Measurements from ENCODE around the gene PIP4P1. TPM values are rescaled to one million over a fixed set of nuclear protein-coding genes. Genes with fewer than 3 reads are reported as not detected.

The PIP4P1 gene
- total and polyA plus RNA-seq, 2 donors from 2014 or later = 33.3 to 35.7 TPM

- Histone ChIP-seq H3K4me3 (ENCODE audit: low read length in 3 of 3) (peak overlapping the region; percentile 70 to 98 (median 98)), H3K27me3 (ENCODE audit: control insufficient read depth, insufficient read depth, low read length) (no peaks in the 10 kb centered on the region), H3K36me3 (ENCODE audit: control insufficient read depth in 2 of 3, insufficient read depth in 3 of 3, low read length in 3 of 3) (no peaks in the 10 kb centered on the region), H3K4me1 (ENCODE audit: control insufficient read depth in 2 of 3, insufficient read depth in 2 of 3, low read depth in 1 of 3, low read length in 3 of 3) (peaks cover 0 to 9% (median 3%) of the 10 kb centered on the region in 3 donors), H3K9me3 (ENCODE audit: control insufficient read depth in 2 of 3, insufficient read depth in 1 of 3, low read length in 3 of 3) (no peaks in the 10 kb centered on the region), H3K27ac (ENCODE audit: low read depth in 2 of 2, low read length in 2 of 2) (peak overlapping the region; percentile 95 to 99), H3K9ac (ENCODE audit: low read length in 3 of 3) (peak overlapping the region; percentile 57 to 96 (median 82))
- FAIRE-seq = no peak
- DNase-seq = peak in 1 of 5 donors; percentile 27
- intact Hi-C loops (cut with DNase I) = loop anchor here (10.0 kb wide), 1 partner anchor 191 kb away; no protein-coding TSS in a partner anchor
- no peak for TF ChIP-seq CTCF (IDR thresholded peaks at IDR 0.05; ENCODE audit: borderline replicate concordance, extremely low read depth, insufficient read depth)
Observed at GRCh38 chr14:20413744-20414082, 47.5 kb downstream of the PIP4P1 start.

GRCh38 chr14:20412876-20413743 lies 48.1 kb downstream of the PIP4P1 start, which contains the start of gene TEP1:
Gene TEP1 (minus strand): TSS chr14:20413501. CDS start chr14:20408439, 5,062 bp downstream.
- FAIRE-seq (no peak), DNase-seq (peak; percentile 86 to 96 (median 92))
- Histone ChIP-seq H3K4me3 (ENCODE audit: low read length in 3 of 3) (peak within 1 kb of the TSS; percentile 70 to 98 (median 98)), H3K27me3 (ENCODE audit: control insufficient read depth, insufficient read depth, low read length) (no peaks in the 10 kb centered on the region), H3K9ac (ENCODE audit: low read length in 3 of 3) (peak within 1 kb of the TSS; percentile 57 to 96 (median 89)), H3K9me3 (ENCODE audit: control insufficient read depth in 2 of 3, insufficient read depth in 1 of 3, low read length in 3 of 3) (no peaks in the 10 kb centered on the region), H3K4me1 (ENCODE audit: control insufficient read depth in 2 of 3, insufficient read depth in 2 of 3, low read depth in 1 of 3, low read length in 3 of 3) (peaks cover 0 to 9% (median 3%) of the 10 kb centered on the region in 3 donors), H3K36me3 (ENCODE audit: control insufficient read depth in 2 of 3, insufficient read depth in 3 of 3, low read length in 3 of 3) (peaks cover 0 to 2% (median 0%) of the 10 kb centered on the region in 3 donors), H3K27ac (ENCODE audit: low read depth in 2 of 2, low read length in 2 of 2) (peak within 1 kb of the TSS; percentile 95 to 99)
- no peak for TF ChIP-seq CTCF (IDR thresholded peaks at IDR 0.05; ENCODE audit: borderline replicate concordance, extremely low read depth, insufficient read depth)
- intact Hi-C loops (cut with DNase I) = loop anchor here (10.0 kb wide), 1 partner anchor 192 kb away; no protein-coding TSS in a partner anchor

GRCh38 chr14:20412411-20412810 lies 48.8 kb downstream of the PIP4P1 start:
- intact Hi-C loops (cut with DNase I) = loop anchor here (10.0 kb wide), 1 partner anchor 192 kb away; no protein-coding TSS in a partner anchor
- no peak for TF ChIP-seq CTCF (IDR thresholded peaks at IDR 0.05; ENCODE audit: borderline replicate concordance, extremely low read depth, insufficient read depth)
- Histone ChIP-seq H3K4me3 (ENCODE audit: low read length in 3 of 3) (peak overlapping the region; percentile 70 to 98 (median 98)), H3K9me3 (ENCODE audit: control insufficient read depth in 2 of 3, insufficient read depth in 1 of 3, low read length in 3 of 3) (no peaks in the 10 kb centered on the region), H3K9ac (ENCODE audit: low read length in 3 of 3) (peak overlapping the region in 2 of 3 donors; percentile 57 to 96), H3K27ac (ENCODE audit: low read depth in 2 of 2, low read length in 2 of 2) (peak overlapping the region in 1 of 2 donors; percentile 99), H3K4me1 (ENCODE audit: control insufficient read depth in 2 of 3, insufficient read depth in 2 of 3, low read depth in 1 of 3, low read length in 3 of 3) (peaks cover 0 to 9% (median 3%) of the 10 kb centered on the region in 3 donors), H3K27me3 (ENCODE audit: control insufficient read depth, insufficient read depth, low read length) (no peaks in the 10 kb centered on the region), H3K36me3 (ENCODE audit: control insufficient read depth in 2 of 3, insufficient read depth in 3 of 3, low read length in 3 of 3) (peaks cover 0 to 9% (median 6%) of the 10 kb centered on the region in 3 donors)
- DNase-seq (peak in 2 of 5 donors; percentile 19 to 22), FAIRE-seq (no peak)

Measured in kidney (tissue), 14 donors.